Left kidney (tissue), 8 donors: ENCODE results near the gene KHDC1L. TPM values are rescaled to one million over a fixed set of nuclear protein-coding genes. Genes with fewer than 3 reads are reported as not detected.
"Not testable (repeated sequence)": the region's sequence is repeated elsewhere in the genome, so short reads cannot be mapped to it uniquely, and the experiment has no call there.

Experiments
- DNase-seq: peaks from one replicate; pipeline ENCODE4 v3.0.0-alpha.2; 2013
- long read RNA-seq, 8 donors: transcript quantifications; one replicate each; lab custom pipeline, GENCODE V29; 2026
- polyA plus RNA-seq: library from polyadenylated mRNA; unstranded; fragments of 120-200 nt; gene quantifications from one replicate; pipeline ENCODE4 v1.2.1, GENCODE V29; 2013; ENCODE audit not compliant: insufficient read length

Gene KHDC1L
- 0.62 TPM for polyA plus RNA-seq
- long read RNA-seq, donor 1 = 0 reads
- long read RNA-seq, donor 2 = 0 reads
- long read RNA-seq, donor 3 = 0 reads
- long read RNA-seq, donor 4 = 0 reads
- long read RNA-seq, donor 5 = 0 reads
- long read RNA-seq, donor 6 = 0 reads
- long read RNA-seq, donor 7 = 0 reads
- long read RNA-seq, donor 8 = 0 reads

GRCh38 chr6:73225396-73225795 is at the start of gene KHDC1L:
Gene KHDC1L, minus strand, starts transcription at chr6:73225496. Its CDS starts 88 bp downstream, at chr6:73225408.
- no peak for DNase-seq

- not testable (repeated sequence) for DNase-seq
Observed at GRCh38 chr6:73269296-73269695, 44.0 kb upstream of the KHDC1L start.

- not testable (repeated sequence) for DNase-seq
Observed at GRCh38 chr6:73268896-73269295, 43.6 kb upstream of the KHDC1L start.

GRCh38 chr6:73264446-73264845 is 39.1 kb upstream of the KHDC1L start:
- no peak for DNase-seq

- DNase-seq = no peak
Observed at GRCh38 chr6:73263570-73263909, 38.2 kb upstream of the KHDC1L start.

- peak; percentile 61 for DNase-seq
Observed at GRCh38 chr6:73262671-73263569, 37.6 kb upstream of the KHDC1L start, which contains the start of gene KHDC1. Gene KHDC1, minus strand, starts transcription at chr6:73263196. Its CDS starts 20,679 bp downstream, at chr6:73242517.

GRCh38 chr6:73258721-73259120 is 33.4 kb upstream of the KHDC1L start:
- no peak for DNase-seq

- not testable (repeated sequence) for DNase-seq
Observed at GRCh38 chr6:73254323-73254722, 29.0 kb upstream of the KHDC1L start.

GRCh38 chr6:73252703-73253102 is 27.4 kb upstream of the KHDC1L start:
- no peak for DNase-seq

GRCh38 chr6:73250016-73250415 is 24.7 kb upstream of the KHDC1L start:
- DNase-seq = no peak

- DNase-seq = peak; percentile 34
Observed at GRCh38 chr6:73248192-73248903, 23.1 kb upstream of the KHDC1L start.

GRCh38 chr6:73242001-73242400 is 16.7 kb upstream of the KHDC1L start:
- DNase-seq = no peak

GRCh38 chr6:73240730-73241129 is 15.4 kb upstream of the KHDC1L start:
- DNase-seq = no peak

- DNase-seq = no peak
Observed at GRCh38 chr6:73236144-73236750, 11.0 kb upstream of the KHDC1L start.

GRCh38 chr6:73234733-73235132 is 9.4 kb upstream of the KHDC1L start:
- no peak for DNase-seq

GRCh38 chr6:73233971-73234370 is 8.7 kb upstream of the KHDC1L start:
- DNase-seq = not testable (repeated sequence)

GRCh38 chr6:73233048-73233447 is 7.8 kb upstream of the KHDC1L start:
- no peak for DNase-seq

- DNase-seq = no peak
Observed at GRCh38 chr6:73231986-73232391, 6.7 kb upstream of the KHDC1L start.

GRCh38 chr6:73227606-73228255 is 2.4 kb upstream of the KHDC1L start:
- DNase-seq = no peak

- no peak for DNase-seq
Observed at GRCh38 chr6:73216859-73217258, 8.4 kb downstream of the KHDC1L start.

- DNase-seq = no peak
Observed at GRCh38 chr6:73209117-73209516, 16.2 kb downstream of the KHDC1L start.
